HG02798 (cell line): Measurements from ENCODE around the gene FLAD1.

Experiments
- ATAC-seq: cut with Tn5 transposase; IDR thresholded peaks from one replicate; pipeline ENCODE4 v1.9.1; 2021; ENCODE audit warnings: mild to moderate bottlenecking; ENCODE audit not compliant: unreplicated experiment, poor library complexity

Gene FLAD1

DNA sequence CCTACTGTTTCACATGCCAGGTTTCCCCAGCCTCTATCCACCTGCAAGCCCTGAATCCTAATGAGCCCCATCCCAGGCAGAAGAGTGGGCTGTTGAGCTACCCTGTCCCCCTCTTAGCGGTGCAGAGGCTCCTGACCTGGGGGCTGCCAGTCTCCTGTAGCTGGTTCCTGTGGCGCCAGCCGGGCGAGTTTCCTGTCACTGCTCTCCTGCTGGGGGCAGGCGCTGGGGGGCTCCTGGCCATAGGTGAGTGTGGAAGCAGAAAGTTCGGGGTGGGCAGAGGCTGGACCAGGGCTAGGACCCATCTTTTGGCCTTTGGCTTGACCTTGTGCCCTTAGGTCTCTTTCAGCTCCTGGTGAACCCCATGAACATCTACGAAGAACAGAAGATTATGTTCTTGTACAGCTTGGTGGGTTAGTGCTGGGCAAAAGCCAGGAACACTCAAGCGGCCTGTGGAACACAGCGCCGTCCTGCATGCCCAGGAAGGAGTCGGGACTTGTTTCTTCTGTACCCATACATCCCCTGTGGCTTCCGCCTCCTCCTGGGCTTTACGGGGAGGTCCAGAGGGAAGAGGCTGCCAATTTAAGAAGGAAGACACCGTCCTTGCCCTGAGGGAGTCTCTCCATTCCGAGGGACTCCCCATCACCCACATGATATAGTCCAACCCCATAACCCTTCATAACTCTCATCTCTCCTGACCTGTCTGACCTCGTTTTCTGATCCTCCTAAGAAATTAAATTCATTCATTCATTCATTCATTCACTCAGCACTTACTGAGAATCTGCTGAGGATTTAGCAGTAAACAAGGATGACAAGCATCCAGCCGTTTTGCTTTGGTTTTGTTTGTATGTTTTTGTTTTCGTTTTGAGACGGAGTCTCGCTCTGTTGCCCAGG, 51.4 kb downstream of the FLAD1 start:
- no peak for ATAC-seq

DNA sequence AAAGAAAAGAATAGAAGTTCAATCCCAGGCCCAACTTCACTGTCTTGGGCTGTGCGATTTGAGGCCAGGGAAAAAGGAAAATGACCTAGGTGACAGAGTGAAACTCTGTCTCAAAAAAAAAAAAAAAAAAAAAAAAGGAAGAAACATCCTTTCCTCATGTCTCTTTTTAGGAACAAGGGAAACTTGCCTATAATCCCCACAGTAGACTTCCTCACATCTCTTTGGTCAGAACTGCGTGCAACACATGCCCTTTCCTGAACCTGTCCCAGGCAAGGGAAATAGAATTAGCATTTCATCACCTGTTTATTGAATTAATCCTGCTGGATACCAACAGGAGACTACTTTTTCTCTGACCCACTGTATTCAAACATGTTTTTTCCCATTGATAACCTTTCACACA, 52.8 kb downstream of the FLAD1 start:
- ATAC-seq = no peak

DNA sequence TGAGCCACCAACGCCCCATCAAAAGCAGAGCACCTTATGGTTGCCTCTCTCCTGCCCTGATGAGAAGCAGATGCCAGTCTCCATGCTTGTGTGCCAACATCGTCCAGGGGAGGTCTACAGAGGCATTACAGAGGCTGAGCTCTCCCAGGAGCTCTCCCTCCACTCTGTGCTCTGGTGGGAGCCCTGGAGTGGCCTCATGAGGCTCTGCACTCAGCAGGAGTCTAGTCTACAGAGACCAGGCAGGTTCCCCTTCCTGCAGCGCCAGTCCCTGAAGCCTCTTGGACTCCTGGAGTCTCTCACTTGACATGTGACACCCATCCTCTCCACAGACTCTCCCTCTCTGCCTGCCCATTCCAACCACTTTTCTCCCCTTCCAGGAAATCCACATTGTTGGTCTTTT, 53.9 kb downstream of the FLAD1 start:
- ATAC-seq = no peak

DNA sequence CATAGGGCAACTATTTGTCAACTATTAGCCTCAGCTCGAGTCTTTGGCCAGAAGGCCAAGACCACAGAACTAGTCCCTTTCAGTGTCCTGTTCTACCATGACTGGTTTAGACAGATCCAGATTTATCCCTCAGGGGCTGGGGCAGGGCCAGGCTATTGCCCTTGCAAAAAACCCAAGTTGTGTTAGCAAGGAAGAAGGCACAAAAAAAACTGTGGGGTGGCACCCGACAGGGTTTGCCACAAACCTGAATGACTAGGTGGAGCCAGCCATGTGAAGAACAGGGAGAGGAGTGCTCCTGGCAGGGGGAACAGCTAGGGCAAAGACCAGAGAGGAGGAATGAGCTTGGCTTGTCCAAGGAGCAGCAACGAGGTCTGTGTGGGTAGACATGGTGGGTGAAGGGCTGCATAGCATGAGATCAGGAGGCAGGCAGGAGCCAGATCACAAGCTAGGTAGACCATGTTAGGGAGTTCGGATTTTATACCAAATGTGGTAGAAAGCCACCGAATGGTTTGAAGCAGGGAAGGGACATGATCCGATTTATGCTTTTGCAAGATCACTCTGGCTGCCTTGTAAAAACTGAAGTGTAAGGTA, 54.8 kb downstream of the FLAD1 start:
- ATAC-seq = no peak

GRCh38 chr1:155038602-155039307, 55.6 kb downstream of the FLAD1 start:
- no peak for ATAC-seq

- no peak for ATAC-seq
Observed at GRCh38 chr1:155039308-155039669, 56.1 kb downstream of the FLAD1 start.

DNA sequence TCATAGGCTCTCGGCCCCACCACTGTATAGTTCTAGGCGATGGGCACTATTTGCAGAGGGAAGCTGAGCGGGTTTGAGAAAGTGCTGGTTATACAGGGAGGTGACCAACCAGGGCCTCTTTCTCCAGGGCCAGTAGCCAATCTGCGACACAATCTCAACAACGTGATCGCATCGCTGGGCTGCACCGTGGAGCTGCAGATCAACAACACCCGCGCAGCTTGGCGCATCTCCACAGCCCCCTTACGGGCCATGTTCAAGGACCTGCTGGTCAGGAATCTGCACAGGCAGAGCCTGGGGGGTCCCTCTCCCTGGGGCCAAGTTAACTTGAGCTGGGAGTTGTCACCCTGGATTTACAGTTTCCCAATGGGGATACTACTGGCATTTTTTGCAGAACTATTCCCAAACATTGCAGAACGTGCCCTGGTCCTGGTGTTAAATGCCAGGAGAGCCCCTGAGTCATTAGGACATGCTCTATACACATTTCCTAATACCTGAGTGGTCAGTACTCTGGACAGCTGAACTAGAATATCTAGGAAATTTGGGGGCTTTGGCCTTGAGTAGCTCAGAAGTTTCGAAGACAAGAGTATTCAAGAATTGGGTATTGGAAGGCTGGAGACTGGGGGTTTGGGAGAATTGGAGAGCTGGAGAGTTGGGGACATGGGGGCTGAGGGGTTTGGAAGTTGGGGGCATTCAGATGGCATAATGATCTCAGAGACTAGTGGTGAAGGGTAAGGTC, 57.4 kb downstream of the FLAD1 start:
- no peak for ATAC-seq
